CD14-positive monocyte (primary cell): Measurements from ENCODE around the gene HMCN2. TPM values are rescaled to one million over a fixed set of nuclear protein-coding genes. Genes with fewer than 3 reads are reported as not detected.
A peak's percentile ranks its signal among the peaks of the same experiment; 100 is the strongest.

Experiments used
- DNase-seq, 3 donors: peaks; one replicate each; pipeline ENCODE4 v3.0.0-alpha.2; 2011 to 2022
- H2AFZ ChIP-seq: 2 replicates; pipeline ENCODE4 v1.6.0; 2012; ENCODE audit warnings: mild to moderate bottlenecking, low read depth, low read length, inconsistent platforms; ENCODE audit not compliant: insufficient read depth, poor library complexity, severe bottlenecking
- H3K27ac ChIP-seq, 2 donors: 1 replicate in 1 of 2; 2 replicates in 1 of 2; pipeline ENCODE4 v1.5.1; 2012 to 2013; ENCODE audit warnings: low read length in 2 of 2, control low read depth in 1 of 2, inconsistent platforms in 1 of 2, low read depth in 1 of 2, mild to moderate bottlenecking in 1 of 2
- H3K27me3 ChIP-seq, 2 donors: one replicate each; pipeline versions ENCODE4 v1.6.0 to v1.6.1; 2011 to 2013; ENCODE audit warnings: low read length in 2 of 2; ENCODE audit not compliant: control insufficient read depth in 2 of 2, insufficient read depth in 2 of 2
- H3K36me3 ChIP-seq, 2 donors: replicated peaks in 1 of 2; 1 replicate in 1 of 2; 2 replicates in 1 of 2; pipeline versions ENCODE4 v1.5.1 to v1.6.1; 2012 to 2013; ENCODE audit warnings: low read length in 2 of 2, control low read depth in 1 of 2, inconsistent platforms in 1 of 2, mild to moderate bottlenecking in 1 of 2; ENCODE audit not compliant: insufficient read depth in 2 of 2, control insufficient read depth in 1 of 2
- H3K4me1 ChIP-seq, 2 donors: 1 replicate in 1 of 2; 2 replicates in 1 of 2; pipeline versions ENCODE4 v1.5.1 to v1.6.1; 2012 to 2013; ENCODE audit warnings: low read length in 2 of 2, control low read depth in 1 of 2, inconsistent platforms in 1 of 2, mild to moderate bottlenecking in 1 of 2, moderate library complexity in 1 of 2; ENCODE audit not compliant: insufficient read depth in 2 of 2, control insufficient read depth in 1 of 2
- H3K4me2 ChIP-seq: replicated peaks from 2 replicates; pipeline ENCODE3; 2012; ENCODE audit warnings: low read length, moderate library complexity, mild to moderate bottlenecking; ENCODE audit not compliant: poor library complexity, severe bottlenecking; ENCODE audit errors: extremely low read depth
- H3K4me3 ChIP-seq, 3 experiments: fragments of 200-600 bp in 1 of 3; sonication (generic) in 1 of 3; replicated peaks in 1 of 3; 1 replicate in 2 of 3; 2 replicates in 1 of 3; pipeline ENCODE4 v1.5.1; 2011 to 2013; ENCODE audit warnings: low read length in 3 of 3, mild to moderate bottlenecking in 3 of 3, control low read depth in 2 of 3, low read depth in 2 of 3, inconsistent platforms in 1 of 3, moderate library complexity in 1 of 3
- H3K79me2 ChIP-seq: 2 replicates; pipeline ENCODE4 v1.6.0; 2012; ENCODE audit warnings: mild to moderate bottlenecking, control low read depth, inconsistent platforms, low read length, moderate library complexity; ENCODE audit not compliant: insufficient read depth
- H3K9ac ChIP-seq: 2 replicates; pipeline ENCODE4 v1.6.0; 2017; ENCODE audit warnings: low read length, mild to moderate bottlenecking; ENCODE audit not compliant: insufficient read depth, poor library complexity, severe bottlenecking
- H3K9me3 ChIP-seq, 2 donors: replicated peaks in 1 of 2; 1 replicate in 1 of 2; 2 replicates in 1 of 2; pipeline versions ENCODE4 v1.5.1 to v1.6.1; 2012 to 2013; ENCODE audit warnings: low read length in 2 of 2, control low read depth in 1 of 2; ENCODE audit not compliant: control insufficient read depth in 1 of 2, insufficient read depth in 1 of 2
- H4K20me1 ChIP-seq: 2 replicates; pipeline ENCODE4 v1.6.0; 2012; ENCODE audit warnings: mild to moderate bottlenecking, low read length, control low read depth, moderate library complexity; ENCODE audit not compliant: insufficient read depth
- H3K27ac Mint-ChIP-seq, 7 donors: one replicate each; pipeline ENCODE4 v1.8.0; 2020; ENCODE audit warnings: mild to moderate bottlenecking in 7 of 7, mixed read lengths in 7 of 7, moderate library complexity in 6 of 7, inconsistent platforms in 2 of 7
- H3K27me3 Mint-ChIP-seq, 3 donors: one replicate each; pipeline ENCODE4 v1.8.0; 2021 to 2022; ENCODE audit warnings: low read depth in 3 of 3, mild to moderate bottlenecking in 3 of 3, mixed read lengths in 3 of 3, moderate library complexity in 3 of 3, inconsistent platforms in 1 of 3
- H3K36me3 Mint-ChIP-seq, 2 donors: one replicate each; pipeline ENCODE4 v1.8.0; 2020; ENCODE audit warnings: mixed read lengths in 2 of 2, inconsistent platforms in 1 of 2, mild to moderate bottlenecking in 1 of 2
- H3K4me1 Mint-ChIP-seq: one replicate; pipeline ENCODE4 v1.8.0; 2020; ENCODE audit warnings: mild to moderate bottlenecking, mixed read lengths
- H3K4me3 Mint-ChIP-seq, 2 donors: one replicate each; pipeline ENCODE4 v1.8.0; 2020; ENCODE audit warnings: mild to moderate bottlenecking in 2 of 2, mixed read lengths in 2 of 2, moderate library complexity in 1 of 2
- H3K9me3 Mint-ChIP-seq, 7 donors: one replicate each; pipeline ENCODE4 v1.8.0; 2020 to 2022; ENCODE audit warnings: mixed read lengths in 7 of 7, mild to moderate bottlenecking in 6 of 7, moderate library complexity in 6 of 7, inconsistent platforms in 2 of 7
- WGBS: methylation state at CpG from one replicate; pipeline ENCODE4 v1.1.5; 2013; ENCODE audit warnings: missing lambda C conversion rate; ENCODE audit not compliant: insufficient coverage; 5-methylcytosine and 5-hydroxymethylcytosine counted together
- intact Hi-C, 2 donors: fragments of 100-400 bp; cut with micrococcal nuclease; formaldehyde crosslinking; loops; one replicate each; pipeline versions ENCODE4 v1.15.0 to v1.15.1; 2023
- polyA plus RNA-seq, 3 donors: library from polyadenylated mRNA; depleted of rRNA in 1 of 3; unstranded in 2 of 3; stranded (reverse) in 1 of 3; fragments of 300-500 nt in 2 of 3; fragments of >200 nt in 1 of 3; fragmentation: Illumina TruSeq in 2 of 3; gene quantifications; 1 replicate in 2 of 3; 2 replicates in 1 of 3; pipeline ENCODE4 v1.2.3, GENCODE V29; 2012 to 2021
- TF ChIP-seq, protein P1 (sequence below): fragments of 200-600 bp; IDR thresholded peaks from one replicate; pipeline ENCODE4 v1.8.0; 2022; ENCODE audit warnings: antibody characterized with exemption, mild to moderate bottlenecking

Gene HMCN2
- polyA plus RNA-seq, 3 donors, result not detected

DNA sequence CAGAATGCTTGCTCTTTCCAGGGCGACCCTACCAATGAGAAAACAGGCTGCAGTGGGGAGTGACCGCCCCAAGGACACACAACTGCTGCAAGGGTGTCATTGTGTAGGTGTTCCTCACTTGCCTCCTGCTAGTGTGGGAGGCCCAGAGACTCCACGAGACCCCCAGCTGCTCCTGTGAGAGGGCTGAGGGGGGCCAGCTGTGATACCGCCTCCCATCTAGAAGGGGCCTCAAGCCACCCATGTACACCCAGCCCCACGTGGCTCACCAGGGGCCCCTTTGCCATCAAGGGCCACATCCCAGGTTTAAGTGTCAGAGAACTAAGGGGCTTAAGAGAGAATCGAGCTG is 177.9 kb downstream of the HMCN2 start:
- Mint-ChIP-seq H3K4me1 (peaks cover 25% of the 10 kb centered on the region), H3K9me3 (peaks cover 4 to 27% (median 24%) of the 10 kb centered on the region in 7 donors), H3K27ac (no peak overlapping the region), H3K36me3 (no peaks in the 10 kb centered on the region), H3K4me3 (peak overlapping the region in 1 of 2 donors; percentile 53), H3K27me3 (peaks cover 32 to 37% (median 35%) of the 10 kb centered on the region in 3 donors)
- no peak overlapping the region for H3K27ac ChIP-seq
- H3K27me3 ChIP-seq, result peaks cover 14 to 25% of the 10 kb centered on the region in 2 donors
- no peak overlapping the region for H2AFZ ChIP-seq
- DNase-seq, result no peak
- peaks cover 15 to 16% of the 10 kb centered on the region in 2 donors for H3K9me3 ChIP-seq
- H3K4me2 ChIP-seq, result no peak overlapping the region
- 91% methylated on average over 2 of the region's 6 CpGs for WGBS
- H3K4me3 ChIP-seq, result no peak overlapping the region
- no peaks in the 10 kb centered on the region for H3K79me2 ChIP-seq
- H3K36me3 ChIP-seq, result no peaks in the 10 kb centered on the region
- intact Hi-C loops, result no loop called here
- no peak overlapping the region for H3K9ac ChIP-seq
- no peaks in the 10 kb centered on the region for H4K20me1 ChIP-seq
- TF ChIP-seq, protein P1, sequence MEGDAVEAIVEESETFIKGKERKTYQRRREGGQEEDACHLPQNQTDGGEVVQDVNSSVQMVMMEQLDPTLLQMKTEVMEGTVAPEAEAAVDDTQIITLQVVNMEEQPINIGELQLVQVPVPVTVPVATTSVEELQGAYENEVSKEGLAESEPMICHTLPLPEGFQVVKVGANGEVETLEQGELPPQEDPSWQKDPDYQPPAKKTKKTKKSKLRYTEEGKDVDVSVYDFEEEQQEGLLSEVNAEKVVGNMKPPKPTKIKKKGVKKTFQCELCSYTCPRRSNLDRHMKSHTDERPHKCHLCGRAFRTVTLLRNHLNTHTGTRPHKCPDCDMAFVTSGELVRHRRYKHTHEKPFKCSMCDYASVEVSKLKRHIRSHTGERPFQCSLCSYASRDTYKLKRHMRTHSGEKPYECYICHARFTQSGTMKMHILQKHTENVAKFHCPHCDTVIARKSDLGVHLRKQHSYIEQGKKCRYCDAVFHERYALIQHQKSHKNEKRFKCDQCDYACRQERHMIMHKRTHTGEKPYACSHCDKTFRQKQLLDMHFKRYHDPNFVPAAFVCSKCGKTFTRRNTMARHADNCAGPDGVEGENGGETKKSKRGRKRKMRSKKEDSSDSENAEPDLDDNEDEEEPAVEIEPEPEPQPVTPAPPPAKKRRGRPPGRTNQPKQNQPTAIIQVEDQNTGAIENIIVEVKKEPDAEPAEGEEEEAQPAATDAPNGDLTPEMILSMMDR, result no peak
- H3K4me1 ChIP-seq, result peaks cover 18 to 34% of the 10 kb centered on the region in 2 donors

DNA sequence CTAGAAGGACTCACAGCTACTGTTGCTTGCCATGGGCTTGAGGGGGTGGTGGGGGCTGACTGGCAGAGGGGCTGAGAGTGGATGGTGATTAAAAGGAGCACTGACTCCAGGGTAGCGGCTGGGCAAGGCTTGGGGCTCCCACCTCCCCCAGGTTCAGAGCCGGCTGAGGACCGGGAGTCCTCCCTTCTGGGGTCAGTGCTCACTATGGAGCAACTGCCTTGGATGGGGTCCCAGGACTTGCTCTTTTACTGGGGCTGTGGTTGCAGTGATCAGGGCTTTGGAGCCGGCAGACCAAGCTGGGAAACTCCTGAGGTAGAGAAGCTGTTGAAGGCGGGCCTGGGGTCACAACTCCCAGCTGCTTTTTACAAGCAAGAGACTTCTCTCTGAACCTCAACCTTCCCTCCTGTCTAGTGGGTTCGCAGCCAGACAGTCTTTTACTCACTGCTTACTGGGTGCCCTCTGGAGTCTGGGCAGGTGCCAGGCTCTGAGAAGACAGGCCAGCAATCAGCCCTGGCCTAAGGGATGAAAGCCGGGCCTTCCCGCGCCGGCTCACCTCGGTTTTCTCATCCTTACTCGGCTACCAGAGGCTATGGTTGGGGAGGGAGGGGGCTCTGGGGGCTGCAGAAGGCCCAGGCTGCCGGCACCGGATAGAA is 178.4 kb downstream of the HMCN2 start:
- Mint-ChIP-seq H3K9me3 (peaks cover 4 to 27% (median 24%) of the 10 kb centered on the region in 7 donors), H3K27ac (no peak overlapping the region), H3K27me3 (peaks cover 31 to 40% (median 38%) of the 10 kb centered on the region in 3 donors), H3K36me3 (no peaks in the 10 kb centered on the region), H3K4me1 (peaks cover 25% of the 10 kb centered on the region), H3K4me3 (peak overlapping the region in 1 of 2 donors; percentile 57)
- H2AFZ ChIP-seq, result no peak overlapping the region
- H4K20me1 ChIP-seq, result no peaks in the 10 kb centered on the region
- peak overlapping the region in 1 of 3 experiments; percentile 59 for H3K4me3 ChIP-seq
- no peak overlapping the region for H3K9ac ChIP-seq
- no peak for DNase-seq
- H3K79me2 ChIP-seq, result no peaks in the 10 kb centered on the region
- H3K27me3 ChIP-seq, result peaks cover 14 to 25% of the 10 kb centered on the region in 2 donors
- H3K9me3 ChIP-seq, result peaks cover 15 to 16% of the 10 kb centered on the region in 2 donors
- peaks cover 18 to 35% of the 10 kb centered on the region in 2 donors for H3K4me1 ChIP-seq
- peak overlapping the region; percentile 67 for H3K4me2 ChIP-seq
- H3K27ac ChIP-seq, result no peak overlapping the region
- H3K36me3 ChIP-seq, result no peaks in the 10 kb centered on the region
- intact Hi-C loops, result no loop called here
- WGBS, result 48% methylated on average over 11 of the region's 14 CpGs
- TF ChIP-seq, protein P1, result no peak
